ENCODE results near the gene NKX2-4. TPM values are rescaled to one million over a fixed set of nuclear protein-coding genes. Genes with fewer than 3 reads are reported as not detected.

NKX2-4 gene
- polyA plus RNA-seq, 1 of the 3 experiments (the other 2 are of a cell fraction), result not detected

GRCh38 chr20:21394551-21394950 is 2.8 kb downstream of the NKX2-4 start:
- Histone ChIP-seq H3K27ac (ENCODE audit: low read depth in 2 of 2, low read length in 1 of 2) (no peak overlapping the region), H3K4me3 (ENCODE audit: low read depth in 2 of 2, low read length in 1 of 2) (no peak overlapping the region), H3K4me1 (ENCODE audit: control insufficient read depth in 1 of 2, insufficient read depth in 2 of 2, low read depth in 1 of 2, low read length in 1 of 2) (no peaks in the 10 kb centered on the region; a peak in 1 of 4 replicates), H4K20me1 (ENCODE audit: insufficient read depth) (no peaks in the 10 kb centered on the region), H3K79me2 (ENCODE audit: insufficient read depth) (no peaks in the 10 kb centered on the region), H3K27me3 (ENCODE audit: insufficient read depth) (peaks cover 47% of the 10 kb centered on the region), H3K36me3 (replicated peaks in 1 of 2; ENCODE audit: control insufficient read depth in 1 of 2, insufficient read depth in 2 of 2, low read length in 1 of 2) (peaks cover 3 to 13% of the 10 kb centered on the region in 2 experiments), H2AFZ (ENCODE audit: low read depth) (no peak overlapping the region), H3K9me2 (no peaks in the 10 kb centered on the region), H3K9me3 (no peaks in the 10 kb centered on the region), H3K4me2 (no peak overlapping the region), H3K9ac (no peak overlapping the region), H3F3A (replicated peaks; ENCODE audit: insufficient read depth) (peaks cover 6% of the 10 kb centered on the region)
- WGBS (ENCODE audit: low lambda C conversion rate), result 9% methylated on average over 3 of the region's 3 CpGs
- TF ChIP-seq FOSL2 (IDR thresholded peaks at IDR 0.05; ENCODE audit: borderline replicate concordance, low read depth) (no peak), NRF1 (IDR thresholded peaks at IDR 0.05; ENCODE audit: low read depth, low read length) (no peak), USF1 (IDR thresholded peaks at IDR 0.05; ENCODE audit: borderline replicate concordance, low read depth) (no peak), SIN3A (IDR thresholded peaks at IDR 0.05; ENCODE audit: borderline replicate concordance, low read depth, low read length) (no peak), EP300 (IDR thresholded peaks at IDR 0.05; ENCODE audit: borderline replicate concordance in 1 of 2, low read depth in 1 of 2, low read length in 1 of 2) (no peak), CTCF (IDR thresholded peaks at IDR 0.05) (no peak), SMC3 (IDR thresholded peaks at IDR 0.05; ENCODE audit: low read depth, low read length) (no peak), YY1 (IDR thresholded peaks at IDR 0.05; ENCODE audit: low read depth) (no peak), RCOR1 (IDR thresholded peaks at IDR 0.05; ENCODE audit: low read length) (no peak), FOXM1 (IDR thresholded peaks at IDR 0.05; ENCODE audit: low read depth) (no peak), FOXJ3 (CRISPR knock-in tag; IDR thresholded peaks at IDR 0.05) (no peak), RXRA (IDR thresholded peaks at IDR 0.05; ENCODE audit: borderline replicate concordance, low read depth) (no peak), REST (IDR thresholded peaks at IDR 0.05; ENCODE audit: low read depth, low read length) (no peak), JUND (IDR thresholded peaks at IDR 0.05) (no peak), TEAD4 (IDR thresholded peaks at IDR 0.05; ENCODE audit: borderline replicate concordance, insufficient read depth) (no peak), MXI1 (IDR thresholded peaks at IDR 0.05; ENCODE audit: low read depth, low read length) (no peak), PBX3 (IDR thresholded peaks at IDR 0.05) (no peak), MEF2A (IDR thresholded peaks at IDR 0.05; ENCODE audit: borderline replicate concordance, low read depth) (no peak), ZBTB33 (IDR thresholded peaks at IDR 0.05; ENCODE audit: borderline replicate concordance, low read depth) (no peak)
- ChIA-PET POLR2A (no interaction called here), CTCF (interaction anchor here (1.5 to 4.1 kb wide), 3 partner anchors 100 to 159 kb away, joined by 3 to 27 read pairs (median 8); no protein-coding TSS in a partner anchor)
- no peak for DNase-seq
